ENCODE measurements around the gene ZRANB1.
A peak's percentile ranks its signal among the peaks of the same experiment; 100 is the strongest.

The ZRANB1 gene

GRCh38 chr10:124961248-124961570 is 19.3 kb downstream of the ZRANB1 start:
- intact Hi-C loops (cut with micrococcal nuclease) = loop anchor here (5.0 kb wide), 1 partner anchor 34 kb away; no protein-coding TSS in a partner anchor
- Mint-ChIP-seq H3K27ac (no peak overlapping the region), H3K4me3 (no peak overlapping the region)

GRCh38 chr10:124962421-124962820 is 20.5 kb downstream of the ZRANB1 start:
- H3K27me3 Mint-ChIP-seq = no peaks in the 10 kb centered on the region
- H3K36me3 Mint-ChIP-seq (ENCODE audit: low read depth) = peaks cover 30% of the 10 kb centered on the region
- peaks cover 26% of the 10 kb centered on the region for H3K4me1 Mint-ChIP-seq (ENCODE audit: low read depth)
- intact Hi-C loops (cut with micrococcal nuclease) = loop anchor here (5.0 kb wide), 1 partner anchor 35 kb away; no protein-coding TSS in a partner anchor
- H3K27ac Mint-ChIP-seq = no peak overlapping the region
- no peaks in the 10 kb centered on the region for H3K9me3 Mint-ChIP-seq
- no peak overlapping the region for H3K4me3 Mint-ChIP-seq

More at GRCh38 chr10:124961248-124961570, 19.3 kb downstream of the ZRANB1 start:
- H3K4me1 Mint-ChIP-seq (ENCODE audit: low read depth) = peaks cover 36% of the 10 kb centered on the region
- H3K36me3 Mint-ChIP-seq (ENCODE audit: low read depth) = peaks cover 18% of the 10 kb centered on the region
- H3K9me3 Mint-ChIP-seq = no peaks in the 10 kb centered on the region
- no peaks in the 10 kb centered on the region for H3K27me3 Mint-ChIP-seq

DNA sequence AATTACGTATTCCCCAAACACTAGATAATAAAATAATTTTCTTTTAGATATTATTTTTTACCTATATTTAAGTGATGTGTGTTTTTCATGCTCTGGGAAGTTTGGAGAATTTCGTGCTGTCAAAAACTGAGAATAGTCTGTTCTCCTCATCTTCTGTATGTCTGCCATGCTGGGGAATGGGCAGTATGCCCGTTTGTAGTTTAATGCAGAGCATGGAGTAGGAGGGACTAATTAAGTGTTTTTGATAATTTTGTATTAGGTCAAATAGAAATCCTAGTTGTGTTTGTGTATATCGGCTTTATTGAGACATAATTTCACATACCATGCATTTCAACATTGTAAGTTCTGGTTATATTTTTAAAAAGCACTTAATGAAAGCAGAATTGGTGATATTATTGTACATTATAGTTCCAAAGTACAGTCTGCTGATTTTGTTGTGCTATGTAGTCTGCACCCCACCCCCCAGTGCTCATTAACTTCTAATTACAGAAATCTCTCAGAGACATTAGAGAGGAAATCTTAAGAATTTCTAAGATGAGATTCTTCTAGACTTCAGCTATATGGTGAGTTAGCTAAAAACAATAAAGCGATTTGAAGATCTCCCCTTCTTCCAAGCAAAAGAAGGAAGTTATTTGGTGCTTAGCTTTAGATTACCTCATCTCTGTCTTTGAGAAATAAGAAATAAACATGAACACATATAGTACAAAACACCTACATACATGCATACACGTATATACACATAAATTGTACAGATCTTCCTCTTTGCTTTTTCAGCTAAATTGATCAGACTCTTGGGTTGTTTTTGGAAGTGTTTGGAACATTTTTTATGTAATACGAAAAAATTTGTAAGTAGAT is 22.2 kb downstream of the ZRANB1 start:
- Mint-ChIP-seq H3K4me3 (no peak overlapping the region), H3K27ac (no peak overlapping the region), H3K4me1 (ENCODE audit: low read depth) (peaks cover 14% of the 10 kb centered on the region), H3K9me3 (no peaks in the 10 kb centered on the region), H3K27me3 (no peaks in the 10 kb centered on the region), H3K36me3 (ENCODE audit: low read depth) (peaks cover 42% of the 10 kb centered on the region)
- intact Hi-C loops (cut with micrococcal nuclease) = loop anchor here (5.0 kb wide), 1 partner anchor 37 kb away; no protein-coding TSS in a partner anchor

GRCh38 chr10:124966008-124966407 is 24.1 kb downstream of the ZRANB1 start:
- Mint-ChIP-seq H3K9me3 (no peaks in the 10 kb centered on the region), H3K27me3 (no peaks in the 10 kb centered on the region), H3K4me3 (no peak overlapping the region), H3K27ac (no peak overlapping the region), H3K4me1 (ENCODE audit: low read depth) (peaks cover 12% of the 10 kb centered on the region), H3K36me3 (ENCODE audit: low read depth) (peaks cover 56% of the 10 kb centered on the region)
- intact Hi-C loops (cut with micrococcal nuclease) = no loop called here

DNA sequence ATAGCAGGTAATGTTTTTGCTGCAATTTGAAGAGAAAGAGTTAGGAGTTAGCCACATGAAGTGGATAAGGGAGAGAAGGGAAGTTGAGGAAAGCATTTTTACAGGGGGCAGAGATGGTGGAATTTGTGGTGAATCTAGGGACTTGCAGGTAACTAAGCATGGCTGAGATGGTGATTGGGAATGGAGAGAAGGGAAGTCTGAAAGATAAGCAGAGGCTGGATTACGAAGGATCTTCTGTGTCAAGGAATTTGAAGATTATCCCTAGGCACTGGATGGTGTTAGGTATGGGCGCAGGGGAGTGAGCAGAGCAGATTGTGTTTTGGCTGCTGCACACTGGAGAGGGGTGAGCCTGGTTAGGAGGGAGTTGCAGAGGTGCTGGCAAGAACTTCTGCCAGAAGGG is 25.3 kb downstream of the ZRANB1 start:
- Mint-ChIP-seq H3K4me1 (ENCODE audit: low read depth) (peaks cover 12% of the 10 kb centered on the region), H3K27ac (peak overlapping the region; percentile 14)

DNA sequence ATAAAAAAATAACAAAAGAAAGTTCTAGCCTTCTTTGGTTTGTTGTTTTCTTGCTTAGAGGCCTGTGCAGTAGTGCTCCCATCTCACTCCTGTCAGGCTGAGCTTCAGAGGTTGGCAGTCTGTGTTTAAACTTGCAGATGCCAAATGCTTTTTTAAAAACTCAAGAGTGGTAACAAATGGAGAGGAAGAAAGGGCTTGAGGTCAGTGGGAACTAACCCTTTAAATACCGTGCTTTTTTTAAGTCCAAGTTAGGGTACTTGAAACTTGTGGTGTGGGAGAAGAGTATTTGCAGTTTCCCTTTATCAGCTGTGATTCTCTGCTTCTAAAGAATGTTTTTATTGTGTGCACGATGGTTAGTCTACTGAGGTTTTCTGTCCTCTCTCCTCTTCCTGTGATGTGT is 29.4 kb downstream of the ZRANB1 start:
- H3K27me3 Mint-ChIP-seq = no peaks in the 10 kb centered on the region
- H3K36me3 Mint-ChIP-seq (ENCODE audit: low read depth) = peaks cover 90% of the 10 kb centered on the region
- no peaks in the 10 kb centered on the region for H3K9me3 Mint-ChIP-seq
- H3K27ac Mint-ChIP-seq = no peak overlapping the region
- H3K4me1 Mint-ChIP-seq (ENCODE audit: low read depth) = peaks cover 15% of the 10 kb centered on the region
- no peak overlapping the region for H3K4me3 Mint-ChIP-seq
- intact Hi-C loops (cut with micrococcal nuclease) = no loop called here

More for the DNA sequence above, 25.3 kb downstream of the ZRANB1 start:
- no peaks in the 10 kb centered on the region for H3K27me3 Mint-ChIP-seq
- peaks cover 64% of the 10 kb centered on the region for H3K36me3 Mint-ChIP-seq (ENCODE audit: low read depth)
- H3K9me3 Mint-ChIP-seq = no peaks in the 10 kb centered on the region
- H3K4me3 Mint-ChIP-seq = no peak overlapping the region
- intact Hi-C loops (cut with micrococcal nuclease) = no loop called here

DNA sequence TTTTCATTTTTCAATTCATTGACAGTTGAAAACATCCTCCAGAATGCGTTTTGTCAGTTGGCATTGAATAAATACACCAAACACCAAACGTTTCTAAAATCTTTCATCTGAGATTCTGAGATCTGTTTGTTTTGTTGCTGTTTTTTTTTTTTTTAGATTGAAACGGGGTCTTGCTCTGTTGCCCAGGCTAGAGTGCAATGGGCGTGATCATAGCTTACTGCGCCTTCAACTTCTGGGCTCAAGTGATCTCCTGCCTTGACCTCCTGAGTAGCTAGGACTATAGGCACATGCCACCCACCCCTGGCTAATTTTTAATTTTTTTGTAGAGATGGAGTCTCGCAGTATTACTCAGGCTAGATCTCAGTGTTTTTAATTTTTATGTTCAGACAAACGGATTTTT is 30.7 kb downstream of the ZRANB1 start:
- Mint-ChIP-seq H3K27me3 (no peaks in the 10 kb centered on the region), H3K4me3 (no peak overlapping the region), H3K4me1 (ENCODE audit: low read depth) (peaks cover 15% of the 10 kb centered on the region), H3K9me3 (no peaks in the 10 kb centered on the region), H3K36me3 (ENCODE audit: low read depth) (peaks cover 87% of the 10 kb centered on the region), H3K27ac (no peak overlapping the region)
- intact Hi-C loops (cut with micrococcal nuclease) = no loop called here

DNA sequence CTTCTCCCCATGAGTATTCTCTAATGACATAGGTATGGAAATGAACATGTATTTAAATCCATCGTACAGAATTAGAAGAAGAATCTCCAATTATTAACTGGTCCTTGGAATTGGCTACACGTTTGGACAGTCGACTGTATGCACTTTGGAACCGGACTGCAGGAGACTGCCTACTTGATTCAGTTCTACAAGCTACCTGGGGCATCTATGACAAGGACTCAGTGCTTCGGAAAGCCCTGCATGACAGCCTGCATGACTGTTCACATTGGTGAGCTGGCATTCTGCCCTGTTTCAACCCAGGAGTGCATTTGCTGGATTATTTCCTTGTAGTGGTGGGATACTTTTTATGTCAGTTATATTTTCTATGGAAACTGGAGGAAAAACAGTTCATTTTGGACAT is 32.2 kb downstream of the ZRANB1 start:
- no peaks in the 10 kb centered on the region for H3K9me3 Mint-ChIP-seq
- H3K4me3 Mint-ChIP-seq = no peak overlapping the region
- no peak overlapping the region for H3K27ac Mint-ChIP-seq
- no peaks in the 10 kb centered on the region for H3K27me3 Mint-ChIP-seq
- intact Hi-C loops (cut with micrococcal nuclease) = no loop called here
- peaks cover 77% of the 10 kb centered on the region for H3K36me3 Mint-ChIP-seq (ENCODE audit: low read depth)
- peaks cover 21% of the 10 kb centered on the region for H3K4me1 Mint-ChIP-seq (ENCODE audit: low read depth)

GRCh38 chr10:124975977-124976514 is 34.1 kb downstream of the ZRANB1 start:
- no peak overlapping the region for H3K4me3 Mint-ChIP-seq
- peaks cover 14% of the 10 kb centered on the region for H3K4me1 Mint-ChIP-seq (ENCODE audit: low read depth)
- H3K27me3 Mint-ChIP-seq = no peaks in the 10 kb centered on the region
- no peaks in the 10 kb centered on the region for H3K9me3 Mint-ChIP-seq
- peaks cover 73% of the 10 kb centered on the region for H3K36me3 Mint-ChIP-seq (ENCODE audit: low read depth)
- intact Hi-C loops (cut with micrococcal nuclease) = no loop called here
- H3K27ac Mint-ChIP-seq = no peak overlapping the region

GRCh38 chr10:124977161-124977560 is 35.2 kb downstream of the ZRANB1 start:
- H3K27me3 Mint-ChIP-seq = no peaks in the 10 kb centered on the region
- H3K4me1 Mint-ChIP-seq (ENCODE audit: low read depth) = peaks cover 14% of the 10 kb centered on the region
- H3K9me3 Mint-ChIP-seq = no peaks in the 10 kb centered on the region
- H3K36me3 Mint-ChIP-seq (ENCODE audit: low read depth) = peaks cover 77% of the 10 kb centered on the region
- no peak overlapping the region for H3K27ac Mint-ChIP-seq
- no peak overlapping the region for H3K4me3 Mint-ChIP-seq
- intact Hi-C loops (cut with micrococcal nuclease) = no loop called here

DNA sequence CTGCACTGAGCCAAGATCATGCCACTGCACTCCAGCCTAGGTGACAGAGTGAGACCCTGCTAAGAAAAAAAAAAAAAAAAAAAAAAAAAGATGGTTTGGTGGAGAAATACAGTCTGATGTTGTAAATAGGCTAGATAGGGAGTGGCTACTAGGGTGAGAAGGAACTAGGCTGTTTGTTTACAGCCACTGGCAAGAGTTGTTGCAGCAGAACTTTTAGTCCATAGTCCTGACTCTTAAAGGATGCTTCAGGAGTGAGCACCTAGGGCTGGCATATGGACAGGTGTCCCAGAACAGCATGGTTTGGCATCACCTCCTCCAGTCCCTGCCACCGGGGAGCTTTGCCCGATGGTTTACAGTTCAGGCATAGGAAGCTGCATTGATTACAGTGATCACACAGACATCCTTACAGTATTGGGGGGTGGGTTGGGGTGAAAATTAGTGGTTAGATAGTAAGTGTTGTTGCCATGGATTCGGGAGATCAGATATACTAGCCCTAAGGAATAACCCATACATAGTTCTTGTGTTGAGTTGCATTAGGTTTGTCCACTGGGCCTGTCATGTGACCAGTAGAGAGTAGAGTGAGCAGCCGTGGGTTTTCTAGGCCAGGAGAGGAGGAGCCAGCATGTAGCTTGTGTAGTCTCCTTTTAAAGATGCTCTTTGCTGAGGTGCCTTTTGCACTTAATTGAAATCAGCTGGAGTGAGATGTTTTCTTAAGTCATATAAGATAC is 35.9 kb downstream of the ZRANB1 start:
- Mint-ChIP-seq H3K9me3 (no peaks in the 10 kb centered on the region), H3K4me1 (ENCODE audit: low read depth) (peaks cover 16% of the 10 kb centered on the region), H3K4me3 (no peak overlapping the region), H3K27ac (no peak overlapping the region), H3K36me3 (ENCODE audit: low read depth) (peaks cover 76% of the 10 kb centered on the region), H3K27me3 (no peaks in the 10 kb centered on the region)
- intact Hi-C loops (cut with micrococcal nuclease) = no loop called here

DNA sequence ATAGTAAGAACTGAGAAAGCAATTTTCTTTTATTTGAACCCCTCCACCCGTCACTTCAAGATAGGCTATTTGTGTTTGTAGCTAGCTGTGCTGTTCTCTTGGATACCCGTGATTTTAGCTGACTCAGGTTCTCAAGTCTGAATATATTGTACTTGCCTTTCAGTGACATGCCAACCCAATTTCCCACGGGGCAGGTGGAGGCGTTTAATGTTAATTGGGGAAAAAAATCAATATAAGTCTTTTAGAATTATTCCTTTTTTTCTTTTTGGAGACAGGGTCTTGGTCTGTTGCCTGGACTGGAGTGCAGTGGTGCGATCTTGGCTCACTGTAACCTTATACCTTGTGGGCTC is 36.4 kb downstream of the ZRANB1 start:
- Mint-ChIP-seq H3K4me1 (ENCODE audit: low read depth) (peaks cover 22% of the 10 kb centered on the region), H3K27me3 (no peaks in the 10 kb centered on the region), H3K36me3 (ENCODE audit: low read depth) (peaks cover 76% of the 10 kb centered on the region), H3K4me3 (no peak overlapping the region), H3K9me3 (no peaks in the 10 kb centered on the region), H3K27ac (no peak overlapping the region)
- intact Hi-C loops (cut with micrococcal nuclease) = no loop called here

DNA sequence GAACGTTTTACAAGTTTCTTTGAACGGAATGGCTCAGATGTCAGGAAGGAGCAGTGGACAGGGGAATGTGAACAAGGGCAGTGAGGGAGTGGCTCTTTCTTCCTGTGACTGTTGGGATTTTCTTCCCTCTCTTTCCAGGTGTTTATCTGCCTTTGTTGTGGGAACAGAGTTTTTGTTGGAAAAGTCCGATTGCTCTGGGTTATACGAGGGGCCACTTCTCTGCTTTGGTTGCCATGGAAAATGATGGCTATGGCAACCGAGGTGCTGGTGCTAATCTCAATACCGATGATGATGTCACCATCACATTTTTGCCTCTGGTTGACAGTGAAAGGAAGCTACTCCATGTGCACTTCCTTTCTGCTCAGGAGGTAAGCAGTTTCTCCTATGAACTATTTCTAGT is 41.4 kb downstream of the ZRANB1 start:
- H3K27me3 Mint-ChIP-seq = no peaks in the 10 kb centered on the region
- intact Hi-C loops (cut with micrococcal nuclease) = loop anchor here (10.0 kb wide), 2 partner anchors 49 to 751 kb away; no protein-coding TSS in a partner anchor
- no peak overlapping the region for H3K4me3 Mint-ChIP-seq
- peaks cover 22% of the 10 kb centered on the region for H3K4me1 Mint-ChIP-seq (ENCODE audit: low read depth)
- H3K9me3 Mint-ChIP-seq = no peaks in the 10 kb centered on the region
- H3K27ac Mint-ChIP-seq = peak overlapping the region; percentile 31
- peaks cover 82% of the 10 kb centered on the region for H3K36me3 Mint-ChIP-seq (ENCODE audit: low read depth)

- no peaks in the 10 kb centered on the region for H3K27me3 Mint-ChIP-seq
- peaks cover 93% of the 10 kb centered on the region for H3K36me3 Mint-ChIP-seq (ENCODE audit: low read depth)
- H3K27ac Mint-ChIP-seq = peak overlapping the region; percentile 31
- H3K4me1 Mint-ChIP-seq (ENCODE audit: low read depth) = peaks cover 25% of the 10 kb centered on the region
- H3K4me3 Mint-ChIP-seq = no peak overlapping the region
- intact Hi-C loops (cut with micrococcal nuclease) = loop anchor here (10.0 kb wide), 2 partner anchors 50 to 750 kb away; no protein-coding TSS in a partner anchor
- no peaks in the 10 kb centered on the region for H3K9me3 Mint-ChIP-seq
Observed at GRCh38 chr10:124984376-124984775, 42.5 kb downstream of the ZRANB1 start.
